SK-N-SH (cell line): ENCODE results near the gene AGBL4. TPM values are rescaled to one million over a fixed set of nuclear protein-coding genes. Genes with fewer than 3 reads are reported as not detected.

Experiments
- CTCF ChIA-PET: fragments of 300-600, 350-600 bp; formaldehyde crosslinking; extraction: SDS; loops from one replicate; lab custom pipeline; 2021; lab: Yijun Ruan, JAX
- POLR2A ChIA-PET: fragments of 350-600 bp; sonication (Branson Sonifier 250); formaldehyde crosslinking; extraction: SDS; loops from one replicate; lab custom pipeline; 2020; ENCODE audit warnings: antibody characterized with exemption, inconsistent platforms; lab: Yijun Ruan, JAX
- DNase-seq: peaks from one replicate; pipeline ENCODE4 v3.0.0; 2012
- H2AFZ ChIP-seq: fragments of 200-600 bp; sonication (generic); 2 replicates; pipeline ENCODE4 v1.8.1; 2016; ENCODE audit warnings: antibody characterized with exemption, mild to moderate bottlenecking, low read depth
- H3F3A ChIP-seq: fragments of 200-600 bp; sonication (generic); replicated peaks from 2 replicates; pipeline ENCODE3; 2016; ENCODE audit warnings: antibody characterized with exemption, mild to moderate bottlenecking; ENCODE audit not compliant: insufficient read depth
- H3K27ac ChIP-seq, 2 experiments: fragments of 200-500 bp in 1 of 2; fragments of 200-600 bp in 1 of 2; sonication (Bioruptor generic) in 1 of 2; sonication (generic), shearing (Covaris generic) in 1 of 2; 2 replicates each; pipeline versions ENCODE4 v1.5.1 to v1.6.1; 2014 to 2016; ENCODE audit warnings: low read depth in 2 of 2, inconsistent platforms in 1 of 2, low read length in 1 of 2, mild to moderate bottlenecking in 1 of 2, mixed read lengths in 1 of 2
- H3K27me3 ChIP-seq: fragments of 200-600 bp; sonication (generic), shearing (Covaris generic); 2 replicates; pipeline ENCODE4 v1.6.1; 2016; ENCODE audit warnings: mixed run types; ENCODE audit not compliant: insufficient read depth
- H3K36me3 ChIP-seq, 2 experiments: fragments of 200-500 bp in 1 of 2; fragments of 200-600 bp in 1 of 2; sonication (Bioruptor generic) in 1 of 2; sonication (generic) in 1 of 2; replicated peaks in 1 of 2; 2 replicates each; pipeline versions ENCODE3 to v1.5.1; 2014 to 2016; ENCODE audit warnings: low read length in 1 of 2, mild to moderate bottlenecking in 1 of 2; ENCODE audit not compliant: insufficient read depth in 2 of 2, control insufficient read depth in 1 of 2
- H3K4me1 ChIP-seq, 2 experiments: fragments of 200-500 bp in 1 of 2; fragments of 200-600 bp in 1 of 2; sonication (Bioruptor generic) in 1 of 2; sonication (generic), shearing (Covaris generic) in 1 of 2; 2 replicates each; pipeline versions ENCODE4 v1.5.1 to v1.6.1; 2014 to 2016; ENCODE audit warnings: low read depth in 1 of 2, low read length in 1 of 2, mixed run types in 1 of 2; ENCODE audit not compliant: insufficient read depth in 2 of 2, control insufficient read depth in 1 of 2
- H3K4me2 ChIP-seq: fragments of 200-600 bp; sonication (generic), shearing (Covaris generic); 2 replicates; pipeline ENCODE4 v1.6.1; 2017; ENCODE audit warnings: mixed run types
- H3K4me3 ChIP-seq, 2 experiments: fragments of 200-500 bp in 1 of 2; fragments of 200-600 bp in 1 of 2; sonication (Bioruptor generic) in 1 of 2; sonication (generic), shearing (Covaris generic) in 1 of 2; 2 replicates each; pipeline versions ENCODE4 v1.5.1 to v1.8.1; 2014 to 2016; ENCODE audit warnings: low read depth in 2 of 2, inconsistent platforms in 1 of 2, low read length in 1 of 2, mild to moderate bottlenecking in 1 of 2, mixed read lengths in 1 of 2, moderate library complexity in 1 of 2
- H3K79me2 ChIP-seq: fragments of 200-600 bp; sonication (generic); 2 replicates; pipeline ENCODE4 v1.8.1; 2017; ENCODE audit warnings: mild to moderate bottlenecking; ENCODE audit not compliant: insufficient read depth
- H3K9ac ChIP-seq: fragments of 200-600 bp; sonication (generic); 2 replicates; pipeline ENCODE4 v1.6.1; 2017; ENCODE audit warnings: mixed run types
- H3K9me2 ChIP-seq: fragments of 200-600 bp; sonication (generic); 2 replicates; pipeline ENCODE4 v1.6.1; 2017; ENCODE audit warnings: mixed run types
- H3K9me3 ChIP-seq: fragments of 200-600 bp; sonication (generic); 2 replicates; pipeline ENCODE4 v1.6.1; 2017; ENCODE audit warnings: mixed run types, mild to moderate bottlenecking, moderate library complexity
- H4K20me1 ChIP-seq: fragments of 200-600 bp; sonication (generic); 2 replicates; pipeline ENCODE4 v1.6.1; 2017; ENCODE audit warnings: mild to moderate bottlenecking, mixed run types; ENCODE audit not compliant: insufficient read depth
- CHD2 ChIP-seq: fragments of 150-350 bp; IDR thresholded peaks from 2 replicates; pipeline ENCODE4 v1.6.1; 2018; ENCODE audit warnings: low read length; ENCODE audit not compliant: partially characterized antibody
- EZH2phosphoT487 ChIP-seq: fragments of 200-600 bp; sonication (generic); IDR thresholded peaks from 2 replicates; pipeline ENCODE4 v1.6.1; 2017; ENCODE audit warnings: low read depth, mixed run types, mild to moderate bottlenecking, antibody characterized with exemption, moderate library complexity, borderline replicate concordance
- FOSL2 ChIP-seq: IDR thresholded peaks from 2 replicates; pipeline ENCODE4 v1.4.0; 2012; ENCODE audit warnings: low read depth, mild to moderate bottlenecking, moderate library complexity, borderline replicate concordance
- GATA2 ChIP-seq: sonication (generic); formaldehyde crosslinking; IDR thresholded peaks from 2 replicates; pipeline ENCODE4 v1.5.0; 2020; ENCODE audit warnings: mild to moderate bottlenecking, missing genetic modification reagents
- JUND ChIP-seq: IDR thresholded peaks from 2 replicates; pipeline ENCODE4 v1.4.0; 2012
- MXI1 ChIP-seq: IDR thresholded peaks from 2 replicates; pipeline ENCODE4 v1.6.1; 2012; ENCODE audit warnings: mild to moderate bottlenecking, low read depth, low read length, improper control_type of control experiment
- PBX3 ChIP-seq: IDR thresholded peaks from 2 replicates; pipeline ENCODE4; 2012
- POLR2AphosphoS5 ChIP-seq: IDR thresholded peaks from 2 replicates; pipeline ENCODE4 v1.6.1; 2012; ENCODE audit warnings: low read depth, low read length
- SMC3 ChIP-seq: IDR thresholded peaks from 2 replicates; pipeline ENCODE4 v1.6.1; 2012; ENCODE audit warnings: low read depth, low read length, improper control_type of control experiment
- TAF1 ChIP-seq: IDR thresholded peaks from 2 replicates; pipeline ENCODE4 v1.6.1; 2012; ENCODE audit warnings: low read depth, mild to moderate bottlenecking, low read length, moderate library complexity, borderline replicate concordance
- TEAD4 ChIP-seq: IDR thresholded peaks from 2 replicates; pipeline ENCODE4 v1.4.0; 2012; ENCODE audit warnings: mild to moderate bottlenecking, borderline replicate concordance; ENCODE audit not compliant: insufficient read depth
- USF2 ChIP-seq: fragments of 150-350 bp; IDR thresholded peaks from 2 replicates; pipeline ENCODE4 v1.6.1; 2017; ENCODE audit warnings: antibody characterized with exemption, low read length, low read depth, borderline replicate concordance
- ZBTB33 ChIP-seq: IDR thresholded peaks from 2 replicates; pipeline ENCODE4 v1.4.0; 2012; ENCODE audit warnings: low read depth, borderline replicate concordance
- WGBS: methylation state at CpG from one replicate; pipeline ENCODE4 v1.1.6; 2017; ENCODE audit warnings: low lambda C conversion rate; 5-methylcytosine and 5-hydroxymethylcytosine counted together
- polyA plus RNA-seq, 3 experiments: library from polyadenylated mRNA; depleted of rRNA; stranded (reverse); fragments of >200 nt; gene quantifications; 2 replicates each; pipeline ENCODE4 v1.2.3, GENCODE V29; 2012
- TF ChIP-seq, protein P1 (sequence below): fragments of 150-350 bp; IDR thresholded peaks from 2 replicates; pipeline ENCODE4 v1.6.1; 2016; ENCODE audit warnings: mild to moderate bottlenecking, low read depth, low read length
- TF ChIP-seq, protein P2 (sequence below): IDR thresholded peaks from 2 replicates; pipeline ENCODE4 v1.4.0; 2012; ENCODE audit warnings: low read depth, borderline replicate concordance

AGBL4 gene
- polyA plus RNA-seq, 1 of the 3 experiments (the other 2 are of a cell fraction), result 0.07 TPM

DNA sequence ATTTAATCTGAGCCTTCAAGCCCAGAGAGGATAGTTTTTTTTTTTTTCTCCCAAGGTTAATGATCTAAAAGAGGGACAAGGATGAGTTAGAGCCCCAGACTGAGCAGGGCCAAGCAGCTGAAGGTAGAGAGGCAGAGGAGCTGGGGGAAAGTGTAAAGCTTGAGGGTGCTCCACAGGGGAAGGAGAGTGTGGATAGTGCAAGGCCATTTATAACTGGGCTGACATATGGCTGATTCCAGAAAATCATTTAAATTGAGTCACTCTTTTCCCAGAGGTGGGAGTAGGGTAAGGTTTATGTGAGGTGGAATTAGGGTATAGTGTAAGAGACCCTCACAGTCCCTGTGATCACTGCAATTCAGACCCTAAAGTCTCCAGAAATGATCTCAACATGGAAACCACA lies 1302.8 kb downstream of the AGBL4 start:
- Histone ChIP-seq H3K27ac (no peak overlapping the region), H3K9me3 (no peaks in the 10 kb centered on the region), H3F3A (no peaks in the 10 kb centered on the region), H3K79me2 (no peaks in the 10 kb centered on the region), H3K4me3 (no peak overlapping the region), H3K4me2 (no peak overlapping the region), H4K20me1 (no peaks in the 10 kb centered on the region), H3K4me1 (no peaks in the 10 kb centered on the region), H3K9ac (no peak overlapping the region), H3K27me3 (no peaks in the 10 kb centered on the region), H2AFZ (no peak overlapping the region), H3K36me3 (no peaks in the 10 kb centered on the region), H3K9me2 (no peaks in the 10 kb centered on the region)
- ChIA-PET CTCF (interaction anchor here (0.6 to 3.0 kb wide), 2 partner anchors 28 to 148 kb away, joined by 3 to 11 read pairs; no protein-coding TSS in a partner anchor), POLR2A (no interaction called here)
- no peak for DNase-seq
- TF ChIP-seq, protein P1, sequence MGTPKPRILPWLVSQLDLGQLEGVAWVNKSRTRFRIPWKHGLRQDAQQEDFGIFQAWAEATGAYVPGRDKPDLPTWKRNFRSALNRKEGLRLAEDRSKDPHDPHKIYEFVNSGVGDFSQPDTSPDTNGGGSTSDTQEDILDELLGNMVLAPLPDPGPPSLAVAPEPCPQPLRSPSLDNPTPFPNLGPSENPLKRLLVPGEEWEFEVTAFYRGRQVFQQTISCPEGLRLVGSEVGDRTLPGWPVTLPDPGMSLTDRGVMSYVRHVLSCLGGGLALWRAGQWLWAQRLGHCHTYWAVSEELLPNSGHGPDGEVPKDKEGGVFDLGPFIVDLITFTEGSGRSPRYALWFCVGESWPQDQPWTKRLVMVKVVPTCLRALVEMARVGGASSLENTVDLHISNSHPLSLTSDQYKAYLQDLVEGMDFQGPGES, result no peak

DNA sequence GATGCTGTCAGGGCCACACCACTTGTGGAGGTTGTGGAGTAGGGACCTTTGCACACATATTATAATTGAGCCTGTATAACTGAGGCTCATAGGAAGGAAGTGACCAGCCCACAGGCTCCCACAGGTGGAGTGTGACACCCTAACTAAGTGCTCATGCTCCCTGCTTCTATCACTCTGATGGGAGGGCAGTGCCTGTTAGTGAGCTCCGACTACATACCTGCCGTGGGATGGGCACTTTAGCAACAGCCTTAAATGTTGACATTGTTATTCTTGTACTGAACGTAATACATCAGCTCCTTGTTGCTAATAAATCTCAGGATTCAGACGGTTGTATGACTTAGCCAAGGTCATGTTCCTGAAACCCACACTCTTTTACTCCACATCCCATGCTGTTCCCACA lies 1305.0 kb downstream of the AGBL4 start:
- POLR2A ChIA-PET, result no interaction called here
- Histone ChIP-seq H2AFZ (no peak overlapping the region), H4K20me1 (no peaks in the 10 kb centered on the region), H3K9ac (no peak overlapping the region), H3K27ac (no peak overlapping the region), H3K9me2 (no peaks in the 10 kb centered on the region), H3K27me3 (no peaks in the 10 kb centered on the region), H3K9me3 (no peaks in the 10 kb centered on the region), H3K4me1 (no peaks in the 10 kb centered on the region; a peak in 1 of 4 replicates), H3F3A (no peaks in the 10 kb centered on the region), H3K79me2 (no peaks in the 10 kb centered on the region), H3K4me2 (no peak overlapping the region), H3K4me3 (no peak overlapping the region), H3K36me3 (no peaks in the 10 kb centered on the region)
- no peak for DNase-seq
- CTCF ChIA-PET, result interaction anchor here (1.0 to 3.0 kb wide), 2 partner anchors 41 to 146 kb away, joined by 4 to 11 read pairs; no protein-coding TSS in a partner anchor
- 66% methylated on average over 4 of the region's 4 CpGs for WGBS
- TF ChIP-seq PBX3 (no peak), POLR2AphosphoS5 (no peak), SMC3 (no peak), TAF1 (no peak), MXI1 (no peak), JUND (no peak), CHD2 (no peak), USF2 (no peak), GATA2 (CRISPR knock-in tag) (no peak), EZH2phosphoT487 (no peak), FOSL2 (no peak), ZBTB33 (no peak), TEAD4 (no peak)
- TF ChIP-seq, protein P1, result no peak
- TF ChIP-seq, protein P2, sequence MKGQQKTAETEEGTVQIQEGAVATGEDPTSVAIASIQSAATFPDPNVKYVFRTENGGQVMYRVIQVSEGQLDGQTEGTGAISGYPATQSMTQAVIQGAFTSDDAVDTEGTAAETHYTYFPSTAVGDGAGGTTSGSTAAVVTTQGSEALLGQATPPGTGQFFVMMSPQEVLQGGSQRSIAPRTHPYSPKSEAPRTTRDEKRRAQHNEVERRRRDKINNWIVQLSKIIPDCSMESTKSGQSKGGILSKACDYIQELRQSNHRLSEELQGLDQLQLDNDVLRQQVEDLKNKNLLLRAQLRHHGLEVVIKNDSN, result no peak
